ENCODE data around the gene PAPPA2. TPM values are rescaled to one million over a fixed set of nuclear protein-coding genes. Genes with fewer than 3 reads are reported as not detected.

Gene PAPPA2
- total RNA-seq, 1 experiment from 2014 or later = 1.2 TPM

GRCh38 chr1:176521211-176521610, 58.2 kb downstream of the PAPPA2 start:
- H3K36me3 ChIP-seq = no peaks in the 10 kb centered on the region
- no peaks in the 10 kb centered on the region for H3K4me1 ChIP-seq (replicated peaks)
- H3K27ac ChIP-seq = no peak overlapping the region
- no peaks in the 10 kb centered on the region for H3K27me3 ChIP-seq (replicated peaks)
- H3K4me3 ChIP-seq = no peak overlapping the region
- H3K9me3 ChIP-seq (replicated peaks) = no peaks in the 10 kb centered on the region
- no peak for DNase-seq (ENCODE audit: low read depth in 1 of 2, low spot score in 2 of 2)

GRCh38 chr1:176522310-176522845, 59.4 kb downstream of the PAPPA2 start:
- no peaks in the 10 kb centered on the region for H3K36me3 ChIP-seq
- no peaks in the 10 kb centered on the region for H3K9me3 ChIP-seq (replicated peaks)
- H3K4me3 ChIP-seq = no peak overlapping the region
- no peak for DNase-seq (ENCODE audit: low read depth in 1 of 2, low spot score in 2 of 2)
- H3K27ac ChIP-seq = no peak overlapping the region
- no peaks in the 10 kb centered on the region for H3K4me1 ChIP-seq (replicated peaks)
- H3K27me3 ChIP-seq (replicated peaks) = no peaks in the 10 kb centered on the region

- no peak for DNase-seq (ENCODE audit: low read depth in 1 of 2, low spot score in 2 of 2)
- Histone ChIP-seq H3K9me3 (replicated peaks) (no peaks in the 10 kb centered on the region), H3K27ac (no peak overlapping the region), H3K4me1 (replicated peaks) (no peaks in the 10 kb centered on the region), H3K4me3 (no peak overlapping the region), H3K36me3 (no peaks in the 10 kb centered on the region), H3K27me3 (replicated peaks) (no peaks in the 10 kb centered on the region)
These were observed 66.6 kb downstream of the PAPPA2 start for GRCh38 chr1:176529395-176530090.

GRCh38 chr1:176531036-176531435, 68.1 kb downstream of the PAPPA2 start:
- DNase-seq (ENCODE audit: low read depth in 1 of 2, low spot score in 2 of 2) = no peak
- Histone ChIP-seq H3K4me3 (no peak overlapping the region), H3K27me3 (replicated peaks) (no peaks in the 10 kb centered on the region), H3K4me1 (replicated peaks) (no peaks in the 10 kb centered on the region), H3K36me3 (no peaks in the 10 kb centered on the region), H3K27ac (no peak overlapping the region), H3K9me3 (replicated peaks) (no peaks in the 10 kb centered on the region)

GRCh38 chr1:176531921-176532897, 69.2 kb downstream of the PAPPA2 start:
- no peak for DNase-seq (ENCODE audit: low read depth in 1 of 2, low spot score in 2 of 2)
- no peak overlapping the region for H3K27ac ChIP-seq
- H3K27me3 ChIP-seq (replicated peaks) = no peaks in the 10 kb centered on the region
- no peak overlapping the region for H3K4me3 ChIP-seq
- H3K36me3 ChIP-seq = no peaks in the 10 kb centered on the region
- H3K4me1 ChIP-seq (replicated peaks) = no peaks in the 10 kb centered on the region
- H3K9me3 ChIP-seq (replicated peaks) = no peaks in the 10 kb centered on the region

GRCh38 chr1:176533020-176533419, 70.0 kb downstream of the PAPPA2 start:
- no peak for DNase-seq (ENCODE audit: low read depth in 1 of 2, low spot score in 2 of 2)
- H3K4me3 ChIP-seq = no peak overlapping the region
- no peaks in the 10 kb centered on the region for H3K36me3 ChIP-seq
- H3K27ac ChIP-seq = no peak overlapping the region
- no peaks in the 10 kb centered on the region for H3K27me3 ChIP-seq (replicated peaks)
- no peaks in the 10 kb centered on the region for H3K4me1 ChIP-seq (replicated peaks)
- no peaks in the 10 kb centered on the region for H3K9me3 ChIP-seq (replicated peaks)

GRCh38 chr1:176536588-176536987, 73.6 kb downstream of the PAPPA2 start:
- Histone ChIP-seq H3K9me3 (replicated peaks) (no peaks in the 10 kb centered on the region), H3K36me3 (no peaks in the 10 kb centered on the region), H3K4me3 (no peak overlapping the region), H3K27ac (no peak overlapping the region), H3K4me1 (replicated peaks) (no peaks in the 10 kb centered on the region), H3K27me3 (replicated peaks) (no peaks in the 10 kb centered on the region)
- DNase-seq (ENCODE audit: low read depth in 1 of 2, low spot score in 2 of 2) = no peak

- no peaks in the 10 kb centered on the region for H3K9me3 ChIP-seq (replicated peaks)
- no peaks in the 10 kb centered on the region for H3K36me3 ChIP-seq
- H3K4me3 ChIP-seq = no peak overlapping the region
- no peaks in the 10 kb centered on the region for H3K4me1 ChIP-seq (replicated peaks)
- no peaks in the 10 kb centered on the region for H3K27me3 ChIP-seq (replicated peaks)
- no peak overlapping the region for H3K27ac ChIP-seq
- no peak for DNase-seq (ENCODE audit: low read depth in 1 of 2, low spot score in 2 of 2)
These were observed 76.0 kb downstream of the PAPPA2 start for GRCh38 chr1:176539018-176539417.

- H3K4me3 ChIP-seq = no peak overlapping the region
- H3K4me1 ChIP-seq (replicated peaks) = no peaks in the 10 kb centered on the region
- H3K36me3 ChIP-seq = no peaks in the 10 kb centered on the region
- no peak overlapping the region for H3K27ac ChIP-seq
- no peaks in the 10 kb centered on the region for H3K9me3 ChIP-seq (replicated peaks)
- DNase-seq (ENCODE audit: low read depth in 1 of 2, low spot score in 2 of 2) = no peak
- no peaks in the 10 kb centered on the region for H3K27me3 ChIP-seq (replicated peaks)
These were observed 77.5 kb downstream of the PAPPA2 start for GRCh38 chr1:176540428-176540827.

- DNase-seq (ENCODE audit: low read depth in 1 of 2, low spot score in 2 of 2) = peak in 1 of 2 experiments; percentile 12
- Histone ChIP-seq H3K9me3 (replicated peaks) (no peaks in the 10 kb centered on the region), H3K4me1 (replicated peaks) (no peaks in the 10 kb centered on the region), H3K4me3 (no peak overlapping the region), H3K27ac (no peak overlapping the region), H3K27me3 (replicated peaks) (no peaks in the 10 kb centered on the region), H3K36me3 (no peaks in the 10 kb centered on the region)
These were observed 78.7 kb downstream of the PAPPA2 start for GRCh38 chr1:176541663-176542062.

- H3K9me3 ChIP-seq (replicated peaks) = no peaks in the 10 kb centered on the region
- H3K27me3 ChIP-seq (replicated peaks) = no peaks in the 10 kb centered on the region
- no peak overlapping the region for H3K4me3 ChIP-seq
- DNase-seq (ENCODE audit: low read depth in 1 of 2, low spot score in 2 of 2) = no peak
- no peaks in the 10 kb centered on the region for H3K4me1 ChIP-seq (replicated peaks)
- no peak overlapping the region for H3K27ac ChIP-seq
- H3K36me3 ChIP-seq = no peaks in the 10 kb centered on the region
These were observed 79.4 kb downstream of the PAPPA2 start for GRCh38 chr1:176542352-176542751.

- H3K36me3 ChIP-seq = no peaks in the 10 kb centered on the region
- H3K9me3 ChIP-seq (replicated peaks) = no peaks in the 10 kb centered on the region
These were observed 80.6 kb downstream of the PAPPA2 start for GRCh38 chr1:176543360-176544129.

GRCh38 chr1:176545034-176545639, 82.2 kb downstream of the PAPPA2 start:
- no peaks in the 10 kb centered on the region for H3K9me3 ChIP-seq (replicated peaks)
- H3K4me1 ChIP-seq (replicated peaks) = no peaks in the 10 kb centered on the region
- no peaks in the 10 kb centered on the region for H3K27me3 ChIP-seq (replicated peaks)
- no peak overlapping the region for H3K27ac ChIP-seq
- no peaks in the 10 kb centered on the region for H3K36me3 ChIP-seq
- DNase-seq (ENCODE audit: low read depth in 1 of 2, low spot score in 2 of 2) = no peak
- H3K4me3 ChIP-seq = no peak overlapping the region

More at GRCh38 chr1:176543360-176544129, 80.6 kb downstream of the PAPPA2 start:
- H3K27ac ChIP-seq = no peak overlapping the region
- no peak for DNase-seq (ENCODE audit: low read depth in 1 of 2, low spot score in 2 of 2)
- H3K4me3 ChIP-seq = no peak overlapping the region
- no peaks in the 10 kb centered on the region for H3K27me3 ChIP-seq (replicated peaks)
- no peaks in the 10 kb centered on the region for H3K4me1 ChIP-seq (replicated peaks)
